Left forelimb (tissue), 1 donor: Measurements from ENCODE around the gene GPC1.
A peak's percentile ranks its signal among the peaks of the same experiment; 100 is the strongest.
"Not testable (repeated sequence)": the region's sequence is repeated elsewhere in the genome, so short reads cannot be mapped to it uniquely, and the experiment has no call there.

Source experiments
- DNase-seq: peaks from one replicate; pipeline ENCODE4 v3.0.0-alpha.2; 2018; ENCODE audit warnings: low spot score

GPC1 gene

GRCh38 chr2:240467149-240467642 lies 31.7 kb downstream of the GPC1 start:
- DNase-seq, result no peak

GRCh38 chr2:240467659-240468302 lies 32.3 kb downstream of the GPC1 start:
- peak; percentile 61 for DNase-seq

GRCh38 chr2:240468303-240469238 lies 33.1 kb downstream of the GPC1 start:
- peak; percentile 60 for DNase-seq

- DNase-seq, result peak; percentile 63
These were observed 33.8 kb downstream of the GPC1 start for GRCh38 chr2:240469239-240469636.

- peak; percentile 57 for DNase-seq
These were observed 34.3 kb downstream of the GPC1 start for GRCh38 chr2:240469740-240470139.

GRCh38 chr2:240472078-240472790 lies 36.8 kb downstream of the GPC1 start:
- no peak for DNase-seq

GRCh38 chr2:240473211-240473610 lies 37.7 kb downstream of the GPC1 start:
- DNase-seq, result no peak

- DNase-seq, result no peak
These were observed 42.5 kb downstream of the GPC1 start for GRCh38 chr2:240477916-240478315.

GRCh38 chr2:240478346-240479110 lies 43.1 kb downstream of the GPC1 start:
- peak; percentile 60 for DNase-seq

- DNase-seq, result no peak
These were observed 43.6 kb downstream of the GPC1 start for GRCh38 chr2:240479111-240479501.

- no peak for DNase-seq
These were observed 45.6 kb downstream of the GPC1 start for GRCh38 chr2:240480834-240481623.

GRCh38 chr2:240481720-240482119 lies 46.3 kb downstream of the GPC1 start:
- no peak for DNase-seq

GRCh38 chr2:240482141-240482540 lies 46.7 kb downstream of the GPC1 start:
- no peak for DNase-seq

GRCh38 chr2:240491483-240491882 lies 56.0 kb downstream of the GPC1 start:
- no peak for DNase-seq

GRCh38 chr2:240494194-240494793 lies 58.8 kb downstream of the GPC1 start:
- DNase-seq, result no peak

- DNase-seq, result not testable (repeated sequence)
These were observed 59.5 kb downstream of the GPC1 start for GRCh38 chr2:240494942-240495341.

- DNase-seq, result not testable (repeated sequence)
These were observed 61.6 kb downstream of the GPC1 start for GRCh38 chr2:240497082-240497481.

GRCh38 chr2:240498171-240498957 lies 62.9 kb downstream of the GPC1 start:
- no peak for DNase-seq

- no peak for DNase-seq
These were observed 63.4 kb downstream of the GPC1 start for GRCh38 chr2:240498958-240499260.
